Activated CD4-positive, alpha-beta memory T cell treated with anti-CD3 and anti-CD28 coated beads for 36 hours (primary cell): ENCODE measurements around the gene NEXMIF. TPM values are rescaled to one million over a fixed set of nuclear protein-coding genes. Genes with fewer than 3 reads are reported as not detected.
"Not testable (repeated sequence)": the region's sequence is repeated elsewhere in the genome, so short reads cannot be mapped to it uniquely, and the experiment has no call there.

Experiments
- CTCF ChIA-PET: fragments of 350-600 bp; sonication (Branson Sonifier 250); formaldehyde crosslinking; loops from one replicate; lab custom pipeline; 2021; ENCODE audit warnings: antibody characterized with exemption, inconsistent platforms; lab: Charles Lee
- POLR2A ChIA-PET: fragments of 350-600 bp; sonication (Branson Sonifier 250); formaldehyde crosslinking; loops from one replicate; lab custom pipeline; 2021; ENCODE audit warnings: antibody characterized with exemption; lab: Charles Lee
- DNase-seq: peaks from one replicate; pipeline ENCODE4 v3.0.0-alpha.2; 2020
- H3K27ac Mint-ChIP-seq: one replicate; pipeline ENCODE4 v1.8.0; 2021; ENCODE audit warnings: mixed read lengths
- H3K27me3 Mint-ChIP-seq: one replicate; pipeline ENCODE4 v1.8.0; 2021; ENCODE audit warnings: mixed read lengths
- H3K36me3 Mint-ChIP-seq: one replicate; pipeline ENCODE4 v1.8.0; 2021; ENCODE audit warnings: mixed read lengths
- H3K4me1 Mint-ChIP-seq: one replicate; pipeline ENCODE4 v1.8.0; 2021; ENCODE audit warnings: low read depth, mixed read lengths
- H3K4me3 Mint-ChIP-seq: one replicate; pipeline ENCODE4 v1.8.0; 2021; ENCODE audit warnings: mild to moderate bottlenecking, mixed read lengths
- H3K9me3 Mint-ChIP-seq: one replicate; pipeline ENCODE4 v1.8.0; 2021; ENCODE audit warnings: mixed read lengths
- intact Hi-C: fragments of 100-400 bp; cut with micrococcal nuclease; formaldehyde crosslinking; loops from one replicate; pipeline ENCODE4 v1.15.1; 2023
- total RNA-seq, 2 experiments: library from RNA; stranded (reverse); gene quantifications; one replicate each; pipeline ENCODE4 v1.2.3, GENCODE V29; 2021

Gene NEXMIF
- total RNA-seq, 2 experiments from 2014 or later, result 0.33 to 0.70 TPM

GRCh38 chrX:74781507-74782034 is 143.7 kb downstream of the NEXMIF start:
- ChIA-PET POLR2A (no interaction called here), CTCF (no interaction called here)
- intact Hi-C loops, result no loop called here
- no peak overlapping the region for H3K27ac Mint-ChIP-seq
- no peaks in the 10 kb centered on the region for H3K9me3 Mint-ChIP-seq
- H3K36me3 Mint-ChIP-seq, result no peaks in the 10 kb centered on the region
- DNase-seq, result no peak
- H3K4me3 Mint-ChIP-seq, result no peak overlapping the region
- H3K27me3 Mint-ChIP-seq, result no peaks in the 10 kb centered on the region
- H3K4me1 Mint-ChIP-seq, result no peaks in the 10 kb centered on the region

DNA sequence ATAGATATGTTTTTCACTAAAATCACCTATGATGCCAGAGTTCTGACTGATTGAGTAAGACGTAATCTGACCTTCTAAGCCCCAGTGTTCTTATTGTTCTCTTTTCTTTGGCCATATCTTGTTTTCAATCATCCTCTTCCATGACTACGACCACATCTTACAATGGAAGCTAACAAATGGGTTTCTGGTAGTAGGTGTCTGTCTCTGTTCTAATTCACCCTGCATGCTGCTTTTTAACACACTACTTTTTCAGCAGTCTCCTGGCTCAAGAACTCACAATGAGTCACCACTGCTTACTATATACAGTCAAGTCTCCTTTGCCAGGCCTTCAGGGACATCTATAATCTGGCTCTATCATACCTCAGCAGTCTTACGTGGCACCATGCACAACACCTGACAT is 146.1 kb downstream of the NEXMIF start:
- no peak for DNase-seq
- H3K4me3 Mint-ChIP-seq, result no peak overlapping the region
- H3K9me3 Mint-ChIP-seq, result no peaks in the 10 kb centered on the region
- CTCF ChIA-PET, result no interaction called here
- POLR2A ChIA-PET, result no interaction called here
- no peak overlapping the region for H3K27ac Mint-ChIP-seq
- no peaks in the 10 kb centered on the region for H3K27me3 Mint-ChIP-seq
- no peaks in the 10 kb centered on the region for H3K36me3 Mint-ChIP-seq
- H3K4me1 Mint-ChIP-seq, result no peaks in the 10 kb centered on the region
- intact Hi-C loops, result no loop called here

DNA sequence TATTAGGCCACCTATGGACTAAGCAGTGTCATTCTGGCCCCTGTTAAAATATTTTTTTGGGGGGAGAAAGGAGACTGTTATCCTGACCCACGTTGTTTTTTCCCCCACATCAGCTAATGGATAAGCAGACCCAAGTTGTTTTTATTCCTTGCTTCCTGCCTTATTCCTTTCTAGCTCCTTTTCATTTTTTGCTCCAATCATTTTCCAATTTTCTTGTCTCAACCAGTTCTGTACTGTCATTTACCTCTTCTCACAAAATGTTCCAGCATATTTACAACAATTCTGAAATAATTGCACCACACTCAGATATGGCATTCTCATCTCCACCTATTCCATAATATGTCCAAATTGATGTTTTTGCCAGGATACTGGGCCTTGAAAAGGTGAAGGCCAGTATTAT is 150.3 kb downstream of the NEXMIF start:
- H3K36me3 Mint-ChIP-seq, result no peaks in the 10 kb centered on the region
- ChIA-PET CTCF (no interaction called here), POLR2A (no interaction called here)
- H3K4me1 Mint-ChIP-seq, result no peaks in the 10 kb centered on the region
- H3K27ac Mint-ChIP-seq, result no peak overlapping the region
- no peak for DNase-seq
- H3K27me3 Mint-ChIP-seq, result no peaks in the 10 kb centered on the region
- H3K9me3 Mint-ChIP-seq, result no peaks in the 10 kb centered on the region
- intact Hi-C loops, result no loop called here
- no peak overlapping the region for H3K4me3 Mint-ChIP-seq

GRCh38 chrX:74736450-74736849 is 188.8 kb downstream of the NEXMIF start:
- DNase-seq, result no peak
- Mint-ChIP-seq H3K4me3 (no peak overlapping the region), H3K27me3 (no peaks in the 10 kb centered on the region), H3K9me3 (no peaks in the 10 kb centered on the region), H3K27ac (no peak overlapping the region), H3K4me1 (no peaks in the 10 kb centered on the region), H3K36me3 (no peaks in the 10 kb centered on the region)
- ChIA-PET POLR2A (no interaction called here), CTCF (no interaction called here)
- intact Hi-C loops, result no loop called here

DNA sequence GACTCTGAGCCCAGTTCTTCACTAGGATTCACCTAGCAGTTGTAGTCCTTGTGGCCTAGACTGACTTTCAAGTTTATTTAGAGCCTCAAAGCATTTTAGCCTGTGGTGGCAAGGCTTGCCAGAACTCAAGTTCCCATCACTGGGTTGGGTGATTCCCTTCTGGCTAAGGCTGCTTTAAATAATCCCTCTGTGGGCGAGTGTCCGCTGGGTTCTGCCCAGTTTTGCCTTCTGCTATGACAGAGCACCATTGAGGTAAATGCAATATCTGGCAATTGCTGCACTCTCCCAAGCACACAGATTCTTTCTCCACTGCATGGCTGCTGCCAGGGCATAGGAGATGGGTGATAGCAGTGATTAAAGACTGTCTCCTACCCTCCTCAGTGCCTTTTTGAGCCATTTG is 220.0 kb downstream of the NEXMIF start:
- ChIA-PET POLR2A (no interaction called here), CTCF (no interaction called here)
- intact Hi-C loops, result no loop called here
- DNase-seq, result no peak
- Mint-ChIP-seq H3K9me3 (peaks cover 2% of the 10 kb centered on the region), H3K4me1 (no peaks in the 10 kb centered on the region), H3K27ac (no peak overlapping the region), H3K4me3 (no peak overlapping the region), H3K36me3 (no peaks in the 10 kb centered on the region), H3K27me3 (peaks cover 4% of the 10 kb centered on the region)

- H3K27me3 Mint-ChIP-seq, POLR2A ChIA-PET, H3K9me3 Mint-ChIP-seq, intact Hi-C loops, H3K36me3 Mint-ChIP-seq, H3K27ac Mint-ChIP-seq, DNase-seq, H3K4me1 Mint-ChIP-seq, H3K4me3 Mint-ChIP-seq, CTCF ChIA-PET: not testable (repeated sequence)
Observed at GRCh38 chrX:74701343-74701742, 223.9 kb downstream of the NEXMIF start.

- intact Hi-C loops, result no loop called here
- DNase-seq, result no peak
- Mint-ChIP-seq H3K36me3 (no peaks in the 10 kb centered on the region), H3K27ac (no peak overlapping the region), H3K9me3 (no peaks in the 10 kb centered on the region), H3K27me3 (no peaks in the 10 kb centered on the region), H3K4me1 (no peaks in the 10 kb centered on the region), H3K4me3 (no peak overlapping the region)
- ChIA-PET CTCF (no interaction called here), POLR2A (no interaction called here)
Observed at GRCh38 chrX:74684466-74684865, 240.8 kb downstream of the NEXMIF start.

Other genes starting within 250 kb of the NEXMIF start
- gene ABCB7, start 230.8 kb upstream of the NEXMIF start, total RNA-seq, result 10 to 100 TPM; 45.6 to 47.5 TPM